Neural progenitor cell (in vitro differentiated cells): ENCODE data around the gene PITPNC1.

Experiments used
- CTCF ChIP-seq: fragments of 200-600 bp; sonication (generic); IDR thresholded peaks from 2 replicates; pipeline ENCODE4 v1.5.1; 2017; ENCODE audit warnings: antibody characterized with exemption, mild to moderate bottlenecking
- EZH2phosphoT487 ChIP-seq: fragments of 200-600 bp; sonication (generic); IDR thresholded peaks from 2 replicates; pipeline ENCODE4 v1.6.1; 2017; ENCODE audit warnings: antibody characterized with exemption

- TF ChIP-seq CTCF (peak; percentile 49), EZH2phosphoT487 (no peak)
Observed at GRCh38 chr17:67559381-67559966, 182.4 kb downstream of the PITPNC1 start.
